Activated T-helper 1 cell treated with anti-CD3 and anti-CD28 coated beads, Interleukin-12 subunit alpha, Interleukin-12 subunit beta, Interleukin-2, Interleukin-4 antibody, amounts not matched to agents 30 ng/mL and 10 ng/mL and 1 ng/mL, durations not matched to agents 14 hours and 24 hours and 36 hours (primary cell): Measurements from ENCODE around the gene KPNA4. TPM values are rescaled to one million over a fixed set of nuclear protein-coding genes. Genes with fewer than 3 reads are reported as not detected.
"Not testable (repeated sequence)": the region's sequence is repeated elsewhere in the genome, so short reads cannot be mapped to it uniquely, and the experiment has no call there.

ENCODE experiments used
- DNase-seq: peaks from one replicate; pipeline ENCODE4 v3.0.0; 2021; ENCODE audit warnings: low spot score
- H3K27ac Mint-ChIP-seq: one replicate; pipeline ENCODE4 v1.8.0; 2021; ENCODE audit warnings: mild to moderate bottlenecking, mixed read lengths
- H3K27me3 Mint-ChIP-seq: one replicate; pipeline ENCODE4 v1.8.0; 2022; ENCODE audit warnings: mild to moderate bottlenecking, moderate library complexity, mixed read lengths; ENCODE audit not compliant: insufficient read depth
- H3K36me3 Mint-ChIP-seq: one replicate; pipeline ENCODE4 v1.8.0; 2021; ENCODE audit warnings: low read depth, mixed read lengths
- H3K4me1 Mint-ChIP-seq: one replicate; pipeline ENCODE4 v1.8.0; 2021; ENCODE audit warnings: low read depth, mixed read lengths
- H3K4me3 Mint-ChIP-seq: one replicate; pipeline ENCODE4 v1.8.0; 2021; ENCODE audit warnings: mild to moderate bottlenecking, moderate library complexity, mixed read lengths
- H3K9me3 Mint-ChIP-seq: one replicate; pipeline ENCODE4 v1.8.0; 2021; ENCODE audit warnings: mixed read lengths
- intact Hi-C: fragments of 100-400 bp; cut with micrococcal nuclease; formaldehyde crosslinking; loops from one replicate; pipeline ENCODE4 v1.15.1; 2024
- total RNA-seq: library from RNA; stranded (reverse); gene quantifications from 2 replicates; pipeline ENCODE4 v1.2.3, GENCODE V29; 2022

The KPNA4 gene
- total RNA-seq, 1 donor from 2014 or later, result 77.7 TPM

- peaks cover 4% of the 10 kb centered on the region for H3K36me3 Mint-ChIP-seq
- DNase-seq, result no peak
- peaks cover 24% of the 10 kb centered on the region for H3K4me1 Mint-ChIP-seq
- no peak overlapping the region for H3K27ac Mint-ChIP-seq
- no peak overlapping the region for H3K4me3 Mint-ChIP-seq
- H3K9me3 Mint-ChIP-seq, result no peaks in the 10 kb centered on the region
- intact Hi-C loops, result no loop called here
- no peaks in the 10 kb centered on the region for H3K27me3 Mint-ChIP-seq
Measured at GRCh38 chr3:160537729-160538128, 27.6 kb downstream of the KPNA4 start.

- Mint-ChIP-seq H3K27ac (no peak overlapping the region), H3K4me1 (no peaks in the 10 kb centered on the region), H3K36me3 (peaks cover 7% of the 10 kb centered on the region), H3K9me3 (no peaks in the 10 kb centered on the region), H3K4me3 (no peak overlapping the region), H3K27me3 (no peaks in the 10 kb centered on the region)
- no peak for DNase-seq
- intact Hi-C loops, result no loop called here
Measured at GRCh38 chr3:160532371-160532770, 33.0 kb downstream of the KPNA4 start.

GRCh38 chr3:160531311-160531710, 34.1 kb downstream of the KPNA4 start:
- no peak for DNase-seq
- Mint-ChIP-seq H3K4me3 (no peak overlapping the region), H3K36me3 (peaks cover 13% of the 10 kb centered on the region), H3K27me3 (no peaks in the 10 kb centered on the region), H3K27ac (no peak overlapping the region), H3K9me3 (no peaks in the 10 kb centered on the region), H3K4me1 (no peaks in the 10 kb centered on the region)
- intact Hi-C loops, result no loop called here

- intact Hi-C loops, H3K4me1 Mint-ChIP-seq, H3K27me3 Mint-ChIP-seq, H3K4me3 Mint-ChIP-seq, DNase-seq, H3K27ac Mint-ChIP-seq, H3K9me3 Mint-ChIP-seq: not testable (repeated sequence)
- H3K36me3 Mint-ChIP-seq, result peaks cover 24% of the 10 kb centered on the region
Measured at GRCh38 chr3:160516391-160516790, 49.0 kb downstream of the KPNA4 start.

- no peaks in the 10 kb centered on the region for H3K9me3 Mint-ChIP-seq
- H3K27me3 Mint-ChIP-seq, result no peaks in the 10 kb centered on the region
- no peak overlapping the region for H3K4me3 Mint-ChIP-seq
- H3K36me3 Mint-ChIP-seq, result peaks cover 34% of the 10 kb centered on the region
- no peaks in the 10 kb centered on the region for H3K4me1 Mint-ChIP-seq
- intact Hi-C loops, result no loop called here
- H3K27ac Mint-ChIP-seq, result no peak overlapping the region
- no peak for DNase-seq
Measured at GRCh38 chr3:160501325-160501724, 64.0 kb downstream of the KPNA4 start.

GRCh38 chr3:160498202-160498601, 67.2 kb downstream of the KPNA4 start:
- Mint-ChIP-seq H3K4me1 (no peaks in the 10 kb centered on the region), H3K27me3 (no peaks in the 10 kb centered on the region), H3K36me3 (peaks cover 33% of the 10 kb centered on the region), H3K4me3 (no peak overlapping the region), H3K27ac (no peak overlapping the region), H3K9me3 (no peaks in the 10 kb centered on the region)
- no peak for DNase-seq
- intact Hi-C loops, result no loop called here

- Mint-ChIP-seq H3K4me1 (peaks cover 3% of the 10 kb centered on the region), H3K36me3 (peaks cover 3% of the 10 kb centered on the region), H3K27ac (no peak overlapping the region), H3K27me3 (peaks cover 2% of the 10 kb centered on the region), H3K4me3 (no peak overlapping the region), H3K9me3 (no peaks in the 10 kb centered on the region)
- DNase-seq, result no peak
- intact Hi-C loops, result no loop called here
Measured at GRCh38 chr3:160490166-160490565, 75.2 kb downstream of the KPNA4 start.

- Mint-ChIP-seq H3K4me3 (peak overlapping the region; percentile 78), H3K4me1 (peaks cover 5% of the 10 kb centered on the region), H3K27ac (no peak overlapping the region), H3K9me3 (no peaks in the 10 kb centered on the region), H3K27me3 (peaks cover 2% of the 10 kb centered on the region), H3K36me3 (no peaks in the 10 kb centered on the region)
- intact Hi-C loops, result loop anchor here (1.0 to 5.0 kb wide), 5 partner anchors 37 to 1224 kb away; partner anchors contain the start of genes IL12A and TRIM59
- DNase-seq, result no peak
Measured at GRCh38 chr3:160486459-160486869, 78.9 kb downstream of the KPNA4 start.

GRCh38 chr3:160482796-160483195, 82.6 kb downstream of the KPNA4 start:
- no peaks in the 10 kb centered on the region for H3K9me3 Mint-ChIP-seq
- intact Hi-C loops, result no loop called here
- peaks cover 5% of the 10 kb centered on the region for H3K4me1 Mint-ChIP-seq
- no peaks in the 10 kb centered on the region for H3K36me3 Mint-ChIP-seq
- H3K27ac Mint-ChIP-seq, result no peak overlapping the region
- peaks cover 2% of the 10 kb centered on the region for H3K27me3 Mint-ChIP-seq
- no peak overlapping the region for H3K4me3 Mint-ChIP-seq
- no peak for DNase-seq

GRCh38 chr3:160481856-160482255, 83.5 kb downstream of the KPNA4 start:
- peaks cover 2% of the 10 kb centered on the region for H3K27me3 Mint-ChIP-seq
- H3K4me3 Mint-ChIP-seq, result no peak overlapping the region
- peaks cover 5% of the 10 kb centered on the region for H3K4me1 Mint-ChIP-seq
- no peaks in the 10 kb centered on the region for H3K9me3 Mint-ChIP-seq
- H3K36me3 Mint-ChIP-seq, result no peaks in the 10 kb centered on the region
- no peak overlapping the region for H3K27ac Mint-ChIP-seq
- no peak for DNase-seq
- intact Hi-C loops, result no loop called here

GRCh38 chr3:160480931-160481330, 84.4 kb downstream of the KPNA4 start:
- H3K27me3 Mint-ChIP-seq, result peaks cover 2% of the 10 kb centered on the region
- intact Hi-C loops, result no loop called here
- H3K4me1 Mint-ChIP-seq, result peaks cover 5% of the 10 kb centered on the region
- no peak for DNase-seq
- H3K9me3 Mint-ChIP-seq, result no peaks in the 10 kb centered on the region
- no peaks in the 10 kb centered on the region for H3K36me3 Mint-ChIP-seq
- no peak overlapping the region for H3K27ac Mint-ChIP-seq
- no peak overlapping the region for H3K4me3 Mint-ChIP-seq

GRCh38 chr3:160479376-160479775, 86.0 kb downstream of the KPNA4 start:
- H3K9me3 Mint-ChIP-seq, result no peaks in the 10 kb centered on the region
- H3K36me3 Mint-ChIP-seq, result no peaks in the 10 kb centered on the region
- no peak for DNase-seq
- H3K27me3 Mint-ChIP-seq, result no peaks in the 10 kb centered on the region
- H3K27ac Mint-ChIP-seq, result no peak overlapping the region
- intact Hi-C loops, result no loop called here
- no peaks in the 10 kb centered on the region for H3K4me1 Mint-ChIP-seq
- no peak overlapping the region for H3K4me3 Mint-ChIP-seq

- Mint-ChIP-seq H3K4me3 (no peak overlapping the region), H3K27me3 (no peaks in the 10 kb centered on the region), H3K9me3 (no peaks in the 10 kb centered on the region), H3K36me3 (no peaks in the 10 kb centered on the region), H3K4me1 (no peaks in the 10 kb centered on the region), H3K27ac (no peak overlapping the region)
- no peak for DNase-seq
- intact Hi-C loops, result no loop called here
Measured at GRCh38 chr3:160478338-160478737, 87.0 kb downstream of the KPNA4 start.

GRCh38 chr3:160477750-160478149, 87.6 kb downstream of the KPNA4 start:
- Mint-ChIP-seq H3K4me3 (no peak overlapping the region), H3K36me3 (no peaks in the 10 kb centered on the region), H3K4me1 (no peaks in the 10 kb centered on the region), H3K9me3 (no peaks in the 10 kb centered on the region), H3K27me3 (no peaks in the 10 kb centered on the region), H3K27ac (no peak overlapping the region)
- intact Hi-C loops, result no loop called here
- DNase-seq, result no peak
